Subcutaneous adipose tissue (tissue), 4 donors: ENCODE measurements around the gene MCTP2. TPM values are rescaled to one million over a fixed set of nuclear protein-coding genes. Genes with fewer than 3 reads are reported as not detected.

Experiments used
- total RNA-seq, 4 donors: library from RNA; depleted of rRNA; stranded (reverse); fragments of >200 nt; gene quantifications; one replicate each; pipeline ENCODE4 v1.1.0, GENCODE V29; 2016
- TF ChIP-seq, protein P1 (sequence below): fragments of 450-650 bp; IDR thresholded peaks from one replicate; pipeline ENCODE4 v1.5.1; 2016; ENCODE audit warnings: low read depth, mild to moderate bottlenecking, control low read depth, antibody characterized with exemption, moderate library complexity

MCTP2 gene
- total RNA-seq, 4 donors from 2014 or later: 2.6 to 5.5 (median 4.6) TPM

DNA sequence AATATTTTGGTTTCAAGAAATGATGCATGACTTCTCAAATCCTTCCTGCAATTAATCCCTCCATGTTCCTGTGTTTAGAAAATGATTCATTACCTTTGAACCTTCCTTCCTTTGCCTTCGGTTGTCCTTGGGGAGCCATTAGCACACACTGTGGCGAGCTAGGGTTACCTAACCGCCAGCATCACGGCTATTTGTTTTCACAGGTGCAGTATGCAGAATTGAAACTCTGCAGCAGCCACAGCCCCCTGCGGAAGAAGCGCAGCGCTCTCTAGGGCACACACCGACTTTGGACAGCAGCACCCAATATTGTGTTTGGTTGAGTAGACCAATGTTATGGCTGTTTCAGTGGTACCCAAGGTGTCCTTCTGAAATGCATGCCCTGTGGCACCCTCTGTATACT lies 247.4 kb downstream of the MCTP2 start:
- TF ChIP-seq, protein P1, sequence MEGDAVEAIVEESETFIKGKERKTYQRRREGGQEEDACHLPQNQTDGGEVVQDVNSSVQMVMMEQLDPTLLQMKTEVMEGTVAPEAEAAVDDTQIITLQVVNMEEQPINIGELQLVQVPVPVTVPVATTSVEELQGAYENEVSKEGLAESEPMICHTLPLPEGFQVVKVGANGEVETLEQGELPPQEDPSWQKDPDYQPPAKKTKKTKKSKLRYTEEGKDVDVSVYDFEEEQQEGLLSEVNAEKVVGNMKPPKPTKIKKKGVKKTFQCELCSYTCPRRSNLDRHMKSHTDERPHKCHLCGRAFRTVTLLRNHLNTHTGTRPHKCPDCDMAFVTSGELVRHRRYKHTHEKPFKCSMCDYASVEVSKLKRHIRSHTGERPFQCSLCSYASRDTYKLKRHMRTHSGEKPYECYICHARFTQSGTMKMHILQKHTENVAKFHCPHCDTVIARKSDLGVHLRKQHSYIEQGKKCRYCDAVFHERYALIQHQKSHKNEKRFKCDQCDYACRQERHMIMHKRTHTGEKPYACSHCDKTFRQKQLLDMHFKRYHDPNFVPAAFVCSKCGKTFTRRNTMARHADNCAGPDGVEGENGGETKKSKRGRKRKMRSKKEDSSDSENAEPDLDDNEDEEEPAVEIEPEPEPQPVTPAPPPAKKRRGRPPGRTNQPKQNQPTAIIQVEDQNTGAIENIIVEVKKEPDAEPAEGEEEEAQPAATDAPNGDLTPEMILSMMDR: no peak

DNA sequence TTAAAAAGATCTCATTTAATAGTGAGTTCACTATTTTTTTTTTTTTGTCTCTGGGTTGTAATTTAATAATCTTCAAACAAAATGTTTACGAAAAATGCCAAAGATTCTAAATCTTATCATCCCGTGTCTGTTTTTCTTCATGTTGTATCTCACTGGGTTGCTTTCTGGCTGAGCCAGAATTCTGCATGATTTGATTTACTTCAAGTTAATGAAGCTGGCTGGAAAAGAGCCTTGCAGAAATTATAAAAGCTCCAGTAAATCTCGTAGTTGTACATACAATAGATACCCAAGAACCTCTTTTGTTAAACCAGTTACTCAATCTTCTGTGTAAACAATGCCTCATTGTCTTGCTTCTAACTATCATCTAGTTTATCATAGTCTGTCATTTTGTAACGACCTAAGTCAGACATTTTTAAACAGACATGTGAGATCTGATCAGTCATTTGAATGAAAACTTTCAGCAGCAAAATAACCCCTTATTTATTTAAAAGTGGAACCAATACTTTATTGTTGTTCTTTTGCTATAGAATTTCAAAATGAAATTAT lies 249.0 kb downstream of the MCTP2 start:
- TF ChIP-seq, protein P1: no peak

DNA sequence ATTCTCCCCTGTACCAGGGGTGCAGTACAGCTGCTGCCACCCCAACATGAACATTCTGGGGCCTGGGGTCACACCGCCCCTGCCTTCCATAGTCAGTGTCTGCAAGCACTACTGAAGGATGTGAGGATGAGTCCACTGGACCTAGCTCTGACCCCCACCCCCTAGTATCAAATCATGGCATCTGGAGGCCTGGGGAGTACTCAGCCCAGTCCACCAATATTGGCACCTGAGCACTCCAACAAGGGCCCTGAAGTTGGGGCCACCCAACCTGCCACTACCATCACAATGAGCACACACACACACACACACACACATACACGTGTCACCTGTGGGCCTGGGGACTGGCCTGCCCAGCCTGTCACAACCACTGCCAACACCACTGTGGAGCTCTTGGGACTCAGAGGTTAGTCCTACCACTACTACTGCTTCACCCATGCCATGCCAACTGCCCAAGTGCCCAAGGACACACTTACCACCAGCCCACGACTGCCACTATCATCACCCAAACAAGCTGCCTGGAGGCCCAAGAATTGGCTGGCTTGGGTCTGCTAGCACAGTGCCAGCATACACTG lies 253.9 kb downstream of the MCTP2 start:
- TF ChIP-seq, protein P1: no peak

DNA sequence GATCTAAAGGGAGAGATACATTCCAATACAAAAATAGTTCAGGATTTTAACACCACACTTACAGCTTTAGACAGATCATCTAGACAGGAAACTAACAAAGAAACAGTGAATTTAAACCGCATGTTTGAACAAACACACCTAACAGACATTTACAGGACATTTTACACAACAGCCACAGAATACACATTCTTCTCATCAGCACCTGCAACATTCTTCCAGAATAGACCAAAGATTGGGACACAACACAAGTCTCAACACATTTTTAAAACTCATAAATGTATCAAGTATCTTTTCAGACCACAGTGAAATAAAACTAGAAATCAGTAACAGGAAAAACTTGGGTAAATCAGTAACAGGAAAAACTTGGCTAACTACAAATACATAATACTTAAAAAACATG lies 256.3 kb downstream of the MCTP2 start:
- TF ChIP-seq, protein P1: no peak

DNA sequence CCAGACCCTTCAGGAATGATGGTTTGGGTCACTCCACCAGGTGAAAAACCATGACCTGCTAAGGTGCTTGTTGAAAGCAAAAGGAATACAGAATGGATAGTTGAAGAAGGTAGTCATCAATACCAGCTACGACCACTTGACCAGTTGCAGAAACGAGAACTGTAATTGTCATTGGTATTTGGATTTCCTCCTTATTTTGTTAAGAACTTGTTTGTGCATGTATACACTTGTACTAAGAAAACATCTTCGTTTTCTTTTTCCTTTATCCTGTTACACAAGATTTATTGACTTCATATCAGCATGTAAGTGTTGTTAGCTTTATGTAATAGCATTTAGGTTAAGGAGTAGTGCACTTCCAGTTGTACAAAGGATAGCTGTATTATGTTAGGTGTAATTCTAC lies 261.8 kb downstream of the MCTP2 start:
- TF ChIP-seq, protein P1: no peak

DNA sequence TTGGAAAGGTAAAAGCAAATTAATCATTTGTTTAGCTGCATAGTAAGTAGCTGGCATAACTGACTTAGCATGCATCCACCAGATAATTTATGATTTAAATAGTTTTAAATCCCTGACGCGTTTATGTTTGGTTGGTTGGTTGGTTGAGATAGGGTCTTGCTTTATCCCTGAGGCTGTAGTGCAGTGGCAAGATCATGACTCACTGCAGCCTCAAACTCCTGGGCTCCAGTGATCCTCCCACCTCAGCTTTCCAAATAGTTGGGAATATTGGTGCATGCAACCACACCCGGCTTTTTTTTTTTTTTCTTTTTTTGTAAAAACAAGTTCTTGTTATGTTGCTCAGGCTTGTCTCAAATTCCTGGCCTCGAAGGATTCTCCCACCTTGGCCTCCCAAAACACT lies 263.4 kb downstream of the MCTP2 start:
- TF ChIP-seq, protein P1: no peak

DNA sequence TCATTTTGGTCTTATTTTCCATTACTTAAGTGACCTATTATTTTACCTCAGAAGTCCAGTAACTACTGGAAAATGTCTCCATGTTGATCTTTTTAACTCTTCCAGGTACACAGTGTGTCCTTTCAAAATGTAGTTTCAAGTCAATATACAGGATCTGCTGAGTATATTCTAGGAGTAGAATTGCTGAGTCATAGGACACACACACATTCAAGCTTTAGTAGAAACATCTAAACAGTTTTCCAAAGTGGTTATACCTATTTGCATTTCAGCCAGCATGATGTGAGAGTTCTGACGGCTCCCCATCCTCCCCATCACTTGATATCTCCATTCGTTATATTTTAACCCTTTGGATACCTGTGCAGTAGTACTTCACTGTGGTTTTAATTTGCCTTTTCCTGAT lies 271.9 kb downstream of the MCTP2 start:
- TF ChIP-seq, protein P1: no peak
